ENCODE results near the gene P3H3. TPM values are rescaled to one million over a fixed set of nuclear protein-coding genes. Genes with fewer than 3 reads are reported as not detected.

Gene P3H3
- total RNA-seq, 2 donors from 2014 or later: 25.7 to 28.8 TPM

GRCh38 chr12:6840761-6841515, 12.7 kb downstream of the P3H3 start, which contains the start of gene GNB3:
TSS of gene GNB3 (plus strand) at chr12:6840925. CDS start at chr12:6841288, 363 bp downstream.
- no peaks in the 10 kb centered on the region for H3K4me1 ChIP-seq (replicated peaks)
- no peaks in the 10 kb centered on the region for H3K9me3 ChIP-seq
- DNase-seq (ENCODE audit: low spot score): no peak
- no peaks in the 10 kb centered on the region for H3K36me3 ChIP-seq
- intact Hi-C loops (cut with DNase I): no loop called here
- H3K27ac ChIP-seq: no peak within 1 kb of the TSS
- H3K4me3 ChIP-seq: no peak within 1 kb of the TSS
- WGBS: 60% methylated on average over 23 of the region's 24 CpGs
- H3K27me3 ChIP-seq (replicated peaks; ENCODE audit: insufficient read depth): no peaks in the 10 kb centered on the region
- no peak for TF ChIP-seq POLR2AphosphoS5 (IDR thresholded peaks at IDR 0.05)
- no peak for TF ChIP-seq CTCF (IDR thresholded peaks at IDR 0.05)
- TF ChIP-seq POLR2A (IDR thresholded peaks at IDR 0.05): no peak

- no peaks in the 10 kb centered on the region for H3K27me3 ChIP-seq (replicated peaks; ENCODE audit: insufficient read depth)
- no peaks in the 10 kb centered on the region for H3K4me1 ChIP-seq (replicated peaks)
- no peaks in the 10 kb centered on the region for H3K9me3 ChIP-seq
- intact Hi-C loops (cut with DNase I): no loop called here
- WGBS: 85% methylated on average over 4 of the region's 4 CpGs
- TF ChIP-seq POLR2A (IDR thresholded peaks at IDR 0.05) (no peak), CTCF (IDR thresholded peaks at IDR 0.05) (no peak), POLR2AphosphoS5 (IDR thresholded peaks at IDR 0.05) (no peak)
- H3K36me3 ChIP-seq: no peaks in the 10 kb centered on the region
- H3K4me3 ChIP-seq: no peak overlapping the region
- DNase-seq (ENCODE audit: low spot score): no peak
- no peak overlapping the region for H3K27ac ChIP-seq
Measured at GRCh38 chr12:6842075-6842474, 13.9 kb downstream of the P3H3 start.

GRCh38 chr12:6843118-6843902, 15.1 kb downstream of the P3H3 start:
- TF ChIP-seq POLR2A (IDR thresholded peaks at IDR 0.05) (no peak), CTCF (IDR thresholded peaks at IDR 0.05) (no peak), POLR2AphosphoS5 (IDR thresholded peaks at IDR 0.05) (no peak)
- no peaks in the 10 kb centered on the region for H3K9me3 ChIP-seq
- no peaks in the 10 kb centered on the region for H3K36me3 ChIP-seq
- no peaks in the 10 kb centered on the region for H3K27me3 ChIP-seq (replicated peaks; ENCODE audit: insufficient read depth)
- no peak overlapping the region for H3K4me3 ChIP-seq
- no peaks in the 10 kb centered on the region for H3K4me1 ChIP-seq (replicated peaks)
- no peak overlapping the region for H3K27ac ChIP-seq
- WGBS: 86% methylated on average over 15 of the region's 16 CpGs
- intact Hi-C loops (cut with DNase I): no loop called here
- DNase-seq (ENCODE audit: low spot score): no peak

GRCh38 chr12:6845395-6845794, 17.2 kb downstream of the P3H3 start:
- 88% methylated on average over 17 of the region's 17 CpGs for WGBS
- Histone ChIP-seq H3K4me3 (no peak overlapping the region), H3K27ac (no peak overlapping the region), H3K27me3 (replicated peaks; ENCODE audit: insufficient read depth) (no peaks in the 10 kb centered on the region), H3K9me3 (no peaks in the 10 kb centered on the region), H3K4me1 (replicated peaks) (no peaks in the 10 kb centered on the region), H3K36me3 (no peaks in the 10 kb centered on the region)
- intact Hi-C loops (cut with DNase I): no loop called here
- TF ChIP-seq POLR2A (IDR thresholded peaks at IDR 0.05): no peak
- TF ChIP-seq CTCF (IDR thresholded peaks at IDR 0.05): no peak
- TF ChIP-seq POLR2AphosphoS5 (IDR thresholded peaks at IDR 0.05): no peak
- DNase-seq (ENCODE audit: low spot score): no peak
